HG02571 (cell line): Measurements from ENCODE around the gene SLC2A4RG.

Experiments
- ATAC-seq: cut with Tn5 transposase; IDR thresholded peaks from one replicate; pipeline ENCODE4 v1.9.1; 2021; ENCODE audit warnings: mild to moderate bottlenecking, moderate library complexity; ENCODE audit not compliant: unreplicated experiment

SLC2A4RG gene

DNA sequence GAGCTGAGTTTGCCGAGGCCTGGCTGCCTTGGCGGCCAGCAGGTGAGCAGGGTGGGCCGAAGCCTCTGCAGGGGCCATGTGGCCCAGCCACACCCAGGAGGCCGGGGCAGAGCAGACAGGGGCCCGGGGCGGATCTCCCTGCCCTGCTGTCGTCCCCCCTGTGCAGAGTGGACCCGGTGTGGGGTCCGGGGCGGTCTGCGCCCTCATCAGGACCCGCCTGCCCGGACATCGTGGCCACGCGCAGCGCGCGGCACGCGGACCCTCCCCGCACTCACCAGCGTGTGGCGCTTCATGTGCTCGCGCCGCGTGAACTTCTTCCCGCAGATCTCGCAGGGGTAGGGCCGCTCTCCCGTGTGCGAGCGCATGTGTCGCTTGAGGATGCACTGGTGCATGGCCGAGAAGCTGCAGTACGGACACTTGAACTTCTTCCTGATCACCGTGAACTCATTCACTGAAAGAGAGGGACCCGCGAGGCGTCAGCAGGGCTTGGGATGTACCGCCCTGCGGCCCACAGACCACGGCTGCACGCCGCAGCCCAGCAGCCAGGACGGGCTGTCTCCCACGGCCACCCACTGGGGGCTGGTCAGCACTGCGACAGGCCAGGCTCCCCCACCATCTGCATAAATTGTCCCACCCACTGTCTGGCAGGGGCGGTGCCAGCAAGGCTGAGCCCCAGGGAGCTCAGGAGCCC lies 13.0 kb downstream of the SLC2A4RG start:
- ATAC-seq = no peak

DNA sequence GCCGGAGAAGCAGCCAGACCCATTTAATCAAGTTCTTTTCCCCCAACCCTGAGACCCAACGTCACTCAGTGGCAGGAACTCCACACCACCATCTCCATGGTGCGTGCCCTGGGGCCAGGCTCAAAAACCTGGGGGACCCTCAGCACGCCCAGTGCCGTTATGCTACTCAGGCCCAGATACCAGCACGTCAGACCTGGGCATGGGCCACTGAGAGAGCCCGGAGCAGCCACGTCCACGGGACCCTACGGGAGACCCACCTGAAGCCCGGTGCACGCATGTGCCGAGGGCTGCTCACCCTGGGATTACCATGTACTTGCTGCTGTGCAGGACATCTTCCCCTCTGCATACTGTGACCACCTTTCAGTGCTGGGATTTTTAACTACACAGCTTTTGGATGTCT lies 13.8 kb downstream of the SLC2A4RG start:
- ATAC-seq = no peak

DNA sequence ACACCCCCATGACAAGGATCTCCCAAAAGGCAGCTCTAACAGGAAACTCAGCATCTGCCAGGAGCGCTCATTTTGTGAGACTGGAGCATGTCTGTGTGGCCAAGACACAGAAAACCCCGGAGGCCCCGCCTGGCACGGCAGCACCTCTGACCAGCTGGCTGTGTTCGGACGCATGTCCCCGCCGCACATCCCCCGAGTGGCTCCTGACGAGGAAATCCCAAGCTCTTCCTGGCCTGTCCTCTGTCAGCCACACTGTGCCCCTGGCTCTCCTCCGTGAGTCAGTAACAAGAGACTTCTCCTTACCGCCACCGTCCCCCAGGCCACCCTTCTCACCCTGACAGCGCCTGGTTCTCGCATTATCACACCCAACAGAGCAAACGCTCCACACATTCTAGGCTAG lies 14.4 kb downstream of the SLC2A4RG start:
- no peak for ATAC-seq

DNA sequence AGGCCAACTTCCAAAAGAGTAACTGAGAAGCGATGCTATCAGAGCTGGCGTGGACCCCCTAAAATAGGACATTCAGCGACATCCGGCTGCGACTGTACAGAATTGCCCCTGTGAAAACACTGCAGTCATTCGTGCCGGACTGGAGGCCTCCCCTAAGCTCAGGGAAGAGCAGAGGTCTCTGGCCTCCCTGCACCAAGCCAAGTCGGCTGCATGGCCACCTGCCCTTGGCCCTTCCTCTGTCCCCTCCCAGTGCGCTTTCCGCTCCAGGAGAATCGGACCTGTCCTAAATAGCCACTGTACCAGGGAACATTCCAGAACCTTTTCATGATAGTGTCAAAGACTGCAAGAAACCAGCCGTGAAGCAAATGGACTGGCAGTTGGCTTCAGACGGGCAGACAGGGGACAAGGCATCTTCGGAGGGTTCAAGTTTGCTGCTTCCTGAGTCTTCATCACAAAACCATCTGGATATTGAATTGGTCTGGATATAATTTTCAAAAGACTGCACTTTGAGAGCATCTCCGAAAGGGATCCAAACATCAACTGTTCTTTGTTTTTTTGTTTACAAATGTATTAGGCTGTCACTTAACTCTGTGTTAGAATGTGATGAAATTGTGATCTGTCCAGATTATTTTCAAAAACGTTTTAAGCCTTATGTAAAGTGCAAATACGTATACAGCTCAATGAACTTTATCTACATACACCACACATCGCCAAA lies 16.5 kb downstream of the SLC2A4RG start:
- ATAC-seq = no peak

DNA sequence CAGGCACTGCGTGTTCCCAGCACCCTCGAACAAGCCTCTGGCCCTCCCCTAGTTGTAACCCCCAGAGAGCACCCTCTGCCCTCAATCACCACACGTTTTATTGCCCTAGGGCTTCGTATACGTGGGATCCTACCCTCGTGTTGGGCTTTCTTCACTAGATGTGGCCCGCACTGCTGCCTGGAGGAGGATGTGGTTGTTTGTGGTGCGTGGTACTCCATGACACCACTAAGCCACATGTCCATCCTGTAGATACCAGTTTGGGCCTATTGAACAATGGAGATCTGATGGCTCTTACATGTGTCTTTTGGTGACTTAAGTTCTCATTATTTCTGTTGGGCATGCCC lies 17.0 kb downstream of the SLC2A4RG start:
- no peak for ATAC-seq

DNA sequence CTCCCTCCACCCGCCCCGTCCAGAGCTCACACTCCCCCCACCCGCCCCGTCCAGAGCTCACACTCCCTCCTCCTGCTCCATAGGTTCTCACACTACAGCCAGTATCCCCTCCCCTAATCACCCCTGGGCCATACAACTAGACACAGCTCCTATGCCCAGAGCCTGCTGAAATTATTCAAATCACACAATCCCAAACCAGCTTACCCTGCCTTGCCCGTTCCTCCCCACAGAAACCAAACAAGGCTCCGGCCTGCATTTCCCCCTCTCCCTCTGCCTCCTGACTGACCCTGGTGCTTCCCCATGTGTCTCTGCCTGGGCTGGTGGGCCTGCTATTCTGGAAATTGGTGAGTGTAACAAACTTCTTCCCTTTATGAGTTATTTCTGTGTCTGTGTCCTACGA lies 18.6 kb downstream of the SLC2A4RG start:
- no peak for ATAC-seq

DNA sequence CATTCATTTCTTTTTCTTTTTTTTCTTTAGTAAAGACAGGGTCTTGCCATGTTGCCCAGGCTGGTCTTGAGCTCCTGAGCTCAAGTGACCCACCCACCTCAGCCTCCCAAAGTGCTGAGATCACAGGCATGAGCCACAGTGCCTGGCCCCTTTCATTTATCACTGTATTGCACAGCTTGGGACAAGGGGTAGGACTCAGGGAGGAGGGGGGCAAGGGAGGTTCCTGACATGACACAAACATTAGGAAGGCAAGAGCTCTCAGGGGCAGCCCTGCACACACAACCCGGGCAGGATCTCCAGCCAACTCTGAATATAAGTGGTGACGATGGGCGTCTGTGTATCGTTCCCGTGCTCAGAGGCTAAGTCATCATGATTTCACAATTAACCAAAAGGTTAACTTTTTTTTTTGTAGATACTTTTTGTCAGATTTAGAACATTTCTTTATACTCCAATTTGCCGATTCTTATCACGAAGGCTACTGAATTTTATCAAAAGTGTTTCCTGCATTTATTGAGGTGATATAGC lies 19.9 kb downstream of the SLC2A4RG start:
- ATAC-seq = no peak

DNA sequence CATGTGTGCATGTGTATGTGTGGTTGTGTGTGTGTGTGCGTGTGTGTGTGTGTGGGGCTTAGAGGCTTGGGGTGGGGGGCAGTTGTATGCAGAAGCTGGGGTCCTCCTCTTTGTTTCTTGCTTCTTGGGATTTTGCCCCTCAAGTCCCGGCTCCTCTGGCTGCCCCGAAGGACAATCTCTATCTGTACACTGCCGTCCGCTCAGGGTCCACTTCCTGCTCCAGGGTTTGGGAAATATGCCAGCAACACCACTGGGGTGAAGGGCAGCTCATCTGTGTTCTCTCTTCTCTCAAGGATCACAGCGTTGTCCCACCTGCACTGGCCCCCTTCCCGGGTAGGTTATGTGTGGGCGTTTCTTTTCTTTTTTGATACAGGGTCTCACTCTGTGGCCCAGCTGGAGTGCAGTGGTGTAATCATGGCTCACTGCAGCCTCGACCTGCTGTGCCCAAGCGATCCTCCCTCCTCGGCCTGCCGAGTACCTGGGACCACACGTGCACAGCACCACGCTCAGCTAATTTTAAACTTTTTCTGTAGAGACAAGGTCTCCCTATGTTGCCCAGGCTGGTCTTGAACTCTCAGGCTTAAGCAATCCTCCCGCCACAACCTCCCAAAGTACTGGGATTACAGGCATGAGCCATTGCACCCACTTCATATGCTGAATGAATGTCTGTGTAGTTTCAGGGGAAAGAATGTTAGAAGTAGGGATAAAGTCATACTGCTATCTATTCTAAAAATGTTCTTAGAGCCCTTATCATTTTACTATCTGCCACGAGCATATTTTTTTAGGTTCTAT lies 25.7 kb downstream of the SLC2A4RG start:
- ATAC-seq = no peak

DNA sequence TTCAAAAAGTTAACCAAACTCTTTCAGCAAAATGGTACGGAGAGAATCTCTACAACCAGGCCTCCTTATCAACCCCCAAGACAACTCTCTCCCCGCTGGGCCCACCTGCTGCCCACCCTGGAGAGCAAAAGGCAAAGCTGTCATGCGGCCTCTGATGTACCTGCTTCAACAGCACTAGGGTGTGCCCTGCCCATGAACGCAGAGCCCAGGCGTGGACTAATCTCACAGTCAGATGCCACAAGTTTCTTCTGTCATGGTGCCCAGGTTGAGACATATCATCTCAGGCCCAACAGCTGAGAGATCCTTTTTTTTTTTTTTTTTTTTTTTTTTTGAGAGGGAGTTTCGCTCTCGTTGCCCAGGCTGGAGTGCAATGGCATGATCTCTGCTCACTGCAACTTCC lies 26.3 kb downstream of the SLC2A4RG start:
- no peak for ATAC-seq

DNA sequence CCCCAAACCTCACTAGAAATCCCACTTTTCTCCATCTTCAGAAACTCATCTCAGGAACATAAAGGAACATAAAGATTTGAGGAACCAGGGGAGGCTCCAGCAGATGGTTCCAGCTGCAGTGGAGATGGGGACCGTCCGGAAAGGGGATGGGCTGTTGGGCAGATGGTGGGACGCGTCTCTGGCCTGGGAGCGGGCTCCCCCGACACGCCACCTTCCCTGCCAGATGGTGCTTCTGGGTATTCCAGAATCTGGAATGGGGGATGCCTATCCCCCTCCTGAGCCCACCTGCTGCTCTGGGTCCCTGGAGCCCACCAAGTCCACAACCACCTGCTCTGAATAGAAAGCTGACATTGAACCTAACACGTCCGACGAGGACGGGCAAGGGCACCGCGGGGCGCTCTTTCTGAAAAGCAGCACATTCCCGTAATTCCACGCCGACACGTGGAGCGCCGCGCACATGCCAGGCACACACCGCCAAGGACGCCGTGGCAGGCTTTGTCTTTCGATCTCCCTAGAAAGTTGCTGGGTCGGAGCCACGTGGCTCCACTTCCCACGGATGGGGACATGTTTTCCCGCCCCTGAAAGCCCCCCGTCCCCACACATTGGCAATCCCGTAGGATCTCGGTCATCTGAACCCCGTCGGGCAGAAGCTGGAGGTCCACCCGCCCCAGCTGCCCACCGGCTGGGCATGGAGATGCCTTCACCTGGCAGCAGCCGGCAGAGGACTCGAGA lies 27.3 kb downstream of the SLC2A4RG start:
- no peak for ATAC-seq

DNA sequence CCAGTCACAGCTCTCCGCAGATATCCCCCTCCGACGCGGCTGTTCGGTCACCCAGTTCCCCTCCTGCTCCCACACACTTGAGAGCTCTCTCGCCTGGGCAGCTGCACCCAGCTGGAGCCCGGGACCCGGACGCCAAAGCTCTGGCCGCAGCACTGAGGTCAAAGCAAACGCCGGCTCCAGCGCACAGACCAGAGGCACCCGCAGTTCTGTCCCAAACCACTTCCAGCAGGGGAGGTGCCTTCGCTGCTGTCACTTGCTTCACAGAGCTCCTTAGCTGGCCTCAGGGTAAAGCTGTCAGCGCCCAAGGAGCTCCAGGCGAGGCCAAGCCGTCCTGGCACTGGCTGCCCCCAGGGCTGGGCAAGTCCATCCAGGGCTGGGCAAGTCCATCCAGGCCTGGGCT lies 27.9 kb downstream of the SLC2A4RG start:
- no peak for ATAC-seq

DNA sequence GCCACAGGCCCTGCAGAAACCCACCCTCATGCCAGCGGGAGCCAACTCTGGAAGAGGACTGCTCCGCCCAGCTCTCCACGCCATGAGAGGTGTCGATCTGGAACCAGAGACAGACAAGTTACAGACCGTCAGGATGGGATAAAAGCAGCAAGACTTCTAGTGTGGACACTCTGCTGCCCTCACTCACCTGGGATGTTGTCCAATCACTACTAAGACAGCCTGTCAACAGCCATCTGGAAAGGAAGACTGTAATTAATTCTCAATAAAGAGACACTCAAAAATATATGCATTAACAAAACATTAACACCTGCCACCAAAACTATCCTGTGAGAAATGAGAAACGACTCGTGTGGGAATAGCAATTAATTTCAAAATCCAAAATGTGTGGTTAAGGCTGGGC lies 28.3 kb downstream of the SLC2A4RG start:
- ATAC-seq = no peak

DNA sequence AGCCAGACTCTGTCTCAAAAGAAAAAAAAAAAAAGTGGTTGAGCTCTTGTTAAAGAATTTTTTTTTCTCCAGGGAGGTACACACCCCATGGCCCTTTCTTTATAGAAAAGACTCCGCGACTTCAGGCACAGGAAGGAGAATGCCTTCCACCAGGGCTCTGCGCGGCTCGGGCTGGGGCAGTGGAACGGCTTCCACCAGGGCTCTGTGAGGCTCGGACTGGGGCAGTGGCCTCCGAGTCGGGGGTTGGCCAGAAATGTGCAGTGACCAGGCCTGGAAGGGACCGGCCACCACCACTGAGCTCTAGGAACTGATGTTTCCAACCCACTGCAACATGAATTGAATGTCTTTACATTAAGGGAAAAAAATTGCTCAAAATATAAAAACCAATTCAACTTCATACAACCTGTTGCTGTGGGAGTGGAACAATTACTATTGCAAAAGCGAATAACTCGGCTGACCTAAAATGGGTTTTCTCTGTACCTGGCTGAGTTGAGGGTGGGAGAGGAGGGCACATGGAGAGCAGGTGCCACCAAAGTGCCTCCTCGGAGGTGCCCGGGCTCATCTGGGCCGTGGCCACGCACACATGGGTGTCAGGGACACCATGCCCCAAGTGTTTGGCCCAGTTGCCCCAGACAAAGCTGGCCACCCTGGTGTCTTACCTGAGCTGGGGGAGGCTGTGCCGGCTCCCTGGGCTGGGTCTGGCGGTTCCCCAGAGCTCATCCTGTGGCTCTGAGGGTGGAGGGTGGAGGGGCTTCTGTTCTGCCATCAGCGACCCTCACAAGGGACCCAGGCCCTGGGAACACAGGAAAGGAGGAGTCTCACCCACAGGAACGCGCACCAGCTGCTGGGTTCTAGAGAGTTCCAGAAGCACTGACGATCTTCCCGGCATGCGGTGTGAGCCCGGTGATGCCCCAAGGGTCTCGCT lies 29.3 kb downstream of the SLC2A4RG start:
- ATAC-seq = no peak

DNA sequence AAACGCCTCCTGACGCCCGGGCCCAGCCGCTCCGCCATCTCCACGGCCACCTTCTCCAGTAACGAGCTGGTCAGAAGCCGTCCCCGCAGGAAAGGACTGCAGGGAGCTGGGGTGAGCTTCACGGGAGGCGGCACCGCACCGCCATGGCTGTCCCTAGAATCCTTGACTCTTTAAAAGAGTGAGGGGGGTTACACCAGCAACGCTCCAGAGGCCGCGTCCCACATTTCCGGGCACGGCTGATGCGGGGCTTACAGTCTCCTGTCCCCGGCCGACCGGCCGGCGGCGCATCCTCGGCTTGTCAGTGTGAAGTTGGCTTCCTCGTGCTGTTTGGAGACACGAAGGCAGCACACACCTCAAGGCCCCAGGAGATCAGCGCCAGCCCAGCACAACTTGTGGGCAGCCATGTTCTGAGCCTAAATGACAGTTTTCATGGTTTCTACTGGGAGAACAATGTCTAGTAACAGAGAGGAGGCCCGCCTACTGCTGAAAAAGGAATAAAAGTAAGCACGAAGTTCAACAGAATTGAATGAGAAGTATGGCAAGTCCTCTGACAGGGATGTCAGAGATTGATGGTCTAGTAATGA lies 30.4 kb downstream of the SLC2A4RG start:
- no peak for ATAC-seq

DNA sequence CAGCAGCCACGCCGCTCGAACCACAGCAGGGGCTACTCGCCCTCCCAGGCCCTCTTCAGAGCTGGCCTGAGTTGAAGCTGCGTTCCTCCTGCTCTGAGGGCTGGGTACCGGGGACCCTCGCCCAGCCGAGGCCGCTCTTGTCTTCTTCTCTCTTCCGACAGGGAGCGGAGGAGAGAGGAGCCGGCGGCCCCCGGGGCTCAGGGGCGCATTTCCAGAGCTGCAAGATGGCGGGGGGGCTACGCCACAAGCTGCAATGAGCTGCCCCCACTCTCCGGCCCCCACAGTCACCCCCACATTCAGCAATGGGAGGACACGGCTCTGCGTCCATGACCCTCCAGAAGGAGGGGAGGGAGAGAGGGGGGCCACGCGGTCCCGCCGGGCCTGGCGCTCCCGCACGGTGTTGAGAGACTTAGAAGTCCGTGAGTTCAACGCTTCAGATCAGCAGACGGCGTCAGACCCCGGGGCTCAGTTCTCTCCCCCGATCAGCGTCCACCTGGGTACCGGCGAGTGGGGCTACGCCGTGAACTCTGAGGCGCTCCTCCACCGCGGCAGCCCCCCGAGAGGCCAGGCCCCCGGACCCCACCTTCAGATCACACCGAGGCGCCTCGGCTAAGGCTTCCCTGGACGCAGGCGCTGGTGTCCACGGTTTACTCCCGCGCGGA lies 31.6 kb downstream of the SLC2A4RG start:
- no peak for ATAC-seq

DNA sequence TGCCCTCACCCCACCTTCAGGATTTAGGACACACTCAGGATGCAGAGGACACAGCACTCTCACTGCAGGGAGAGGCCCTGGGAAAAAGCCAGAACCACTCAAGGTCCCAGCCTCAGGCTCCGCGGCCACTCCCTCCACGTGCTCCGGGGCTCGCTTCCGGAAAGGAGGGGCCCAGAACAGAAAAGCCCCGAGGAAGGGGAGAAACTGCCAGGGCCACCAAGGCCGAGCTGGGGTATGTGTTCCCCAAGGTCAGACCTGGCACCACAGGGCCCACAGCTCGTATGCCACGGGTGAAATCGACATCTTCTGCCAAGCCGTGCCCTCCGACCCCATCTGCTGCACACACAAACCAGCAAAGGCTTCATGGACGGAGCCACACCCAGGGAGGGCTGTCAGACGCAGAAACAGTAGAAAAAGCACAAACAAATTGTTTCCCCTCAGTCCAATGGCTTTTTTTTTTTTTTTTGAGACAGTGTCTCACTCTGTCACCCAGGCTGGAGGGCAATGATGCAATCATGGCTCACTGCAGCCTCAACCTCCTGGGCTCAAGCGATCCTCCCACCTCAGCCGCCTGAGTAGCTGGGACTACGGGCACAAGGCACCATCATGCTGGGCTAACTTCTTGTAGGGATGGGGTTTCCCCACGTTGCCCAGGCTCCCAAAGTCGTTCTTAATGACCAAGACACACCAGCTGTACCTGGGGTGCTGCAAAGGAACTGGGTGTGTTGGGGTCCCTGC lies 33.4 kb downstream of the SLC2A4RG start:
- ATAC-seq = no peak

DNA sequence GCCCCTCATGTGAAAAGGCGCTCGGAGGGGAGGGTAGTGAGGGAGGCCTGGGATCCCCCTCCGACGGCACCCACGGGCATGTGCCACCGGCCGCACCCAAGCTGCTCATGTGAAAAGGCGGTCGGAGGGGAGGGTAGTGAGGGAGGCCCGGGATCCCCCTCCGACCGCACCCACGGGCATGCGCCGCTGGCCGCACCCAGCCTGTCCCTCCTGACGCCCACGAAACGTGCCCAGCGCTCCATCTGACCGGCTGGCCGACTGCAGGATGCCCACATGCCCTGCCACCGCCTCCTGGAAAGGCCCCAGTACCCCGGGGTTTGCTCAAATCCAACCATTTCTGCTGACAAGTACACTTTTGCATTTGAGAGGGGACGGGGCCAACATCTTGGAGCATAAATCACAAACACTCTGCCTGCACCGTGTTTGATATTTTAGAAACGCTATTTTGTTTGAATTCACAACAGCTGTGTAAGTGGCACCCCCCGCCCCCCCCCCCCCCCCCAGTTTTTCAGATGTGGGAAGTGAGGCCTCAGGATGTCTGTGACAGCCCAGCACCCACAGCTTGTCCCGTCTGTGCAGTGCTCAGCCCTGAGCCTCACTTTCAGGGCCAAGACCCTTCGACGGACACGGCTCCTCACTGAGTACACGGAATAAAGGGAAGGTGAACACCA lies 34.1 kb downstream of the SLC2A4RG start:
- no peak for ATAC-seq

DNA sequence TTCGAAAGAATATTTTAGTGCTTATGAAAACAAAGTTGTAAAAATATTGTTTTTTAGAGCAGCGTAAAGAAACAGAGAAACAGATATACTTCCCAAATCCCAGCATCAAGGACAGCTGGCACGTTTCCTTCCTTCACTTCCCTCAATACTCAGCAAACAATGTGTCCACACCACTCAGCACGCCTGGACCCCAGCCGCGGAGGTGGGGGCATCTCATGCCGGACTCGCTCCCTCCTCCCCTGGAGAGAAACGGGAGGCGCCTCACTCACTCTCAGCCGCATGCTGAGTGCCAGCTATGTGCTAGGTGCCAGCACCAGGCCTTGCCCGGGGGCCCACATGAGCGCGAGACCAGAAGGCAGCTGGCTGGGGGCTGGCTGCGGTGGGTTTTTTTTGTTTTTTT lies 34.7 kb downstream of the SLC2A4RG start:
- ATAC-seq = no peak
